ENCODE data around the gene CD2BP2.
A peak's percentile ranks its signal among the peaks of the same experiment; 100 is the strongest.

The CD2BP2 gene

DNA sequence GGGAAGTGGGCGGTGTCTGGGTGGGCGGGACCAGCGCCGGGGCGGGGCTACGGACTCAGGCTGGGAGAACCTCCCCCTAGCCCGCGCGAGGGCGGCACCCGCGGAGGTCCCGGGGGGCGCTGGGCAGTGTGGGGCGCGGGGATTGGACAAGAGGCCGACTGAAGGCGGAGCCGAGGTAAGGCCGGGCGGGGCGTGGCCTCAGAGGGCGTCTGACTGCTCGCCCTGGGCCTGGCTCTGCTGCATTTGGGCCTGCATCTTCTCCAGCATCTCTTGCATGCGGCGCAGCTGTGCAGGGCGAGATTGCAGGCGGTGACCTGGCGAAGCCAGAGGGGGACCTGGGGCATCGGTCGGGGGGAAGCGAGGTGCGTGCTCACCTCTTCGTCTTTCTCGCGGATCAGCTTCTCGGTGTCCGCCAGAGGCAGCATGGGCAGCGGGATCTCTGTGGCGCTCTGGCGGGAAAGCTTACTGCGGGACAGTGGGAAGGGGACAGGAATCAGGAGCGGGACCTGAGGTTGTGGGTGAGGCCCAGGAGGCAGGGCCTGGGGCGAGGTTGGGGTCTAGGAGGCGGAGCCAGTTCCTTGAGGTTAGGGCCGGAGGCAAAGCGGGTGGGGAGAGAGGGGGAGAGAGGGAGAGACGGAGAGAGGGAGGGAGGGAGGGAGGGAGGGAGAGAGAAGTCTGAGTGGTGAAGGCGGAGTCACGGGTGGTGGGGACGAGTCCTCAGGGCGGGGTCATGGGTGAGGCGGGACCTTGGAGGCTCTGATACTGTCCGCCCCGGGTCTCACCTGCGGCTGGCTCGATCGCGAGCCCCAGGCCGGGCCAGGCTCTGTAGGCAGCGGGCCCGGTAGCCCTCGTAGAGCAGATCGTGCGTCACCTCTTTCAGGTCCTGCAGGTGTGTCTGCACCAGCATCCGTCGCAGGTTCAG lies 23.4 kb upstream of the CD2BP2 start:
- DNase-seq: peak; percentile 99

DNA sequence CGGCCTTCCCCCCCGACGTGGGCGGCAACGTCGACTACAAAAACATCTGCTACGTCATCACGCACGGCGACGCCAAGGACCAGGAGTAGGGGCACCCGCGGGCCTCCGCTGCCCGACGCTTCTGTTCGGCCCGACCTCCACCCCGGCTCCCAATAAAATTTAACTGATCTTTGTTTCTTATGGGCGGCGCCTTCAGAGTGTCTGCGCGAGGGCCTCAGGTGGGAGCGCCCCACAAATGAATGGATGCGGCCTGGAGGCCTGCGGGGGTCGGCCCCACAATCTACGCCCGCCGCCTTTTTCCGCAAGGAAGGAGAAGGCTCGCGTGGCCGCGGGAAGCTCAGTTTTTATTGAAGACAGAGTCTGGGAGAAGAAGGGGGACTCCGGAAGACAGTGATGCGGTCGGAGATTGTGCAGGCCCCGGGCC lies 22.7 kb upstream of the CD2BP2 start:
- DNase-seq: peak; percentile 92

DNA sequence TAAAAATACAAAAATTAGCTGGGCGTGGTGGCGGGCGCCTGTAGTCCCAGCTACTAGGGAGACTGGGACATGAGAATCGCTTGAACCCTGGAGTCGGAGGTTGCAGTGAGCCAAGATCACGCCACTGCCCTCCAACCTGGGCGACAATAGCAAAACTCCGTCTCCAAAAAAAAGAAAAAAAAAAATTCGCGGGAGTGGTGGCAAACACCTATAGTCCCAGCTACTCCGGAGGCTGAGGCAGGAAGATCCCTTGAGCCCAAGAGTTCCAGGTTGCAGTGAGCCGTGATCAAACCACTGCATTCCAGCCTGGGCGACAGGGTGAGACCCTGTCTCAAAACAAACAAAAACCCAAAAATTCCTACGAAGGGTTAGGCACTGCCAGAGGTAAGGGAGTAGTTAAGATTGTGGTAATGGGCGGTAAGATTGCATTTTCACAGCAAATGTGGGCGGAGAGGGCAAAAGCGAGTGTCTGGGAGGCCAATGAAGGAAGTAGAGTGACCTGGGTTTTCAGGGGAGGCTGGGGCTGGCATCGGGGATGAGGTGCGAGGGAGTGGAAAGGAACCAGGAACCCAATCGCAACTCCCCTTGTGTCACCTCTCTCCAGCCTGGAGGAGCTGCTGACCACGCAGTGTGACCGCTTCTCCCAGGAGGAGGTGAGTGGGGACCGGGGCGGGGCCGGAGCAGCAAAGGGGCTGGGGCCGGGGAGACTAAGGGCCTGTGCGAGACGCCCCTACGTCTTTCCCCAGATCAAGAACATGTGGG lies 22.1 kb upstream of the CD2BP2 start:
- DNase-seq: no peak

DNA sequence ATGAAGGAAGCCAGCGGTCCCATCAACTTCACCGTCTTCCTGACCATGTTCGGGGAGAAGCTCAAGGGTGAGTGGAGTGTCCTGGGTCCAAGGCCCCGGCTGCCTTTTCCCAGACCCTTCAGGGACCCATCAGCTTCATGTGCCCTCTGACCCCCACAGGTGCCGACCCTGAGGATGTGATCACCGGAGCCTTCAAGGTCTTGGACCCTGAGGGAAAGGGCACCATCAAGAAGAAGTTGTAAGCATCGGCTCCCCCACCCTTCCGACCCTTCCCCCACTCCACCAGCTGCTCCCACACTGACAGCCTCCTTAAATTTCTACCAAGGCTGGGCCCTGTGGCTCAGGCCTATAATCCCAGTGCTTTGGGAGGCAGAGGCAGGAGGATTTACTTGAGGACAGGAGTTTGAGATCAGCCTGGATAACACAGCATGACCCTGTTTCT lies 21.4 kb upstream of the CD2BP2 start:
- DNase-seq: no peak

DNA sequence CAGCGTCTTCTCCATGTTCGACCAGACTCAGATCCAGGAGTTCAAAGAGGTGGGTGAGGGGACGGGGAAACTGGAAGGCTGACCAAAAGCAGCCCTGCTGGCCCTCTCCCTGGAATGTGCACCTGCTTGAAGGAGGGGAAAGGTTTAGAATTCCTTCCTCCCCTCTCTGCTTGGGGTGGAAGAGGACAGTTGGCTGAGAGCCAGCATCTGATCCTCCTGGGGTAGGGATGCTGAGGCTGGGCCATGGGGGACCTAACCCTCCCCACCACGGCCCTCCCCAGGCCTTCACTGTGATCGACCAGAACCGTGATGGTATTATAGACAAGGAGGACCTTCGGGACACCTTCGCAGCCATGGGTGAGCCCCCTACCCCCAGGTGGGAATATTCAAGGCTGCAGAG lies 20.8 kb upstream of the CD2BP2 start:
- no peak for DNase-seq

DNA sequence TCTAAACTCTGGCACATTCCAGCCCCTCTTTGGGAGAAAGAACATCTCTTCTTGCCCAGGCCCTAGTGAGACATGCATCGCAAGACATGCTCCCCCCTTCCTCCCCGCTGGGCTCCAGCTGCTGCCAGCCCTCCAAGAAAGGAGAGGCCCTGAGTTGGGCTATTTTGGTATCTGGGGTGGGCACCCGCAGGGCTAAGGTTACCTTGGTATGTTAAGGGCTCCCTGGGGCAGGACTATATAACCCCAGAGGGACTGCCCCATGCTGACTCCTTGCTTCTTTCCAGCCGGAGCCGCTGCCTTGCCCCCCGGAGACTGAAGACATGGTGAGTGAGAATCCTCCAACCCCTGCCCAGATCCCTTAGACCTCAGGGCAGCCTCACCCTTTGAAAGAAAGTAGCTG lies 19.4 kb upstream of the CD2BP2 start, which contains the start of gene MYL11:
MYL11 (plus strand) TSS at position 265 of the 400 bp plus-strand sequence; CDS start at position 321, 56 bp downstream.
- no peak for DNase-seq

DNA sequence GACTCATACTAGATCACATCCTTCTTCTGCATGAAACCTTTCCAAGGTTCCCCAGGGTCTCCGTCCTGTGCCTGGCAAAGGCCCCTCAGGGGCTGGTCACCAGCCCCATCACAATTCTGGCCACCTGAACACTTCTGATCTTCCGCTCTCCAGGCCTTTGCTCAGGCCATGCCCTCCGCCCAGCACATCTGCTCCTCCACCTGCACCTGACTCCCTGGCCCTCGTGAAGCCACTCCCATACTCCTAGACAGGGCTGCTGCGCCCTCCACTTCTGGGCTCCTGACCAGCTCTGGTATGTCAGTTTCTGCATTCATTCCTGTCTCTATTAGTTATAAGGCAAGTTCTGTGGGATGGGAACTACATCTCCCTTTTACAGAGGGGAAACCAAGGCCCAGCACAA lies 17.6 kb upstream of the CD2BP2 start:
- DNase-seq: no peak

DNA sequence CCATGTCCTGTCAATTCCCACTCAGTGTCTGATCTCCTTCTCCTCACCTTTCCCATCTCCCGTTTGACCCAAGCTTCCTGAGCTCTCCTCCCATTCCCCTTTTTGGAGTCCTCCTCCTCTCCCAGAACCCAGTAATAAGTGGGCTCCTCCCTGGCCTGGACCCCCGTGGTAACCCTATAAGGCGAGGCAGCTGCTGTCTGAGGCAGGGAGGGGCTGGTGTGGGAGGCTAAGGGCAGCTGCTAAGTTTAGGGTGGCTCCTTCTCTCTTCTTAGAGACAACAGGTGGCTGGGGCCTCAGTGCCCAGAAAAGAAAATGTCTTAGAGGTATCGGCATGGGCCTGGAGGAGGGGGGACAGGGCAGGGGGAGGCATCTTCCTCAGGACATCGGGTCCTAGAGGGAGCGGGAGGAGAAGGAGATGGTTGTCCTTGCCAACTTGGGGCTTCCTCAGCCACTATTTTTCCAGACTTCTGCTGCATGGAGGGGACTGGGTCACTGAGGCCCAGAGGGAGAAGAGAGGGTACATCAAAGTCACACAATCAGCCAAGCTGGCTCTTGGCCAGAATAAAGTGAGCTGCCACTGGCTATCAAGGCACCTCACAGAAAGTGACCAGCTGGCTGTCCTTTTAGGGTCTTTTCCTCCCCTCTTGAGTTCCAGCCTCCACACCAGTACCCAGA lies 17.1 kb upstream of the CD2BP2 start:
- DNase-seq: no peak

DNA sequence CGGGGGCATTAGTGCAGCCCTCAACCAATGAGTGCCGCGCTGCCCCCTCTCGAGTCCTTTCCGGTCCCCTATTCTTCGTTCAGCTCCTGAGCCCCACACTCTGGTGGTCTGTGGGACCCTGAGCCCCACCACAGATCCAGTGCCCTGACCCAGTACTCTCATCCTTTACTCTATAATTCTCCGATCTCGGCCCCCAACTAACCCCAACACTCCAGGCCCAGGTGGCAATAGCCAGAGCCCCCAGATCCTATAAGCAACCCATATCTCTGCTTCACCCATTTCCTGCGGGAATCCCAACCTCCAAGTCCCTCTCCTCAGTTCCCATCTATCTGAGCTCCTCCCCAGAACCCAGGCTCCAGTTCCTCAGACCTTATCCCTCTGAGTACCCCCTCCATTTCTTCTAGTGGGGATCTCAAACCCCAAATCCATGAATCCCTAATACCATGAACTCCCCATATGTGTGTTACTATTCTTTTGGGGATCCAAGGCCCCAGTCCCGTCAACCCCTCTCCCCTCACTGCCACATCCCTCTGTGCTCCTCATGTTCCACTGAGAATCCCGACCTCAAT lies 16.2 kb upstream of the CD2BP2 start:
- no peak for DNase-seq

DNA sequence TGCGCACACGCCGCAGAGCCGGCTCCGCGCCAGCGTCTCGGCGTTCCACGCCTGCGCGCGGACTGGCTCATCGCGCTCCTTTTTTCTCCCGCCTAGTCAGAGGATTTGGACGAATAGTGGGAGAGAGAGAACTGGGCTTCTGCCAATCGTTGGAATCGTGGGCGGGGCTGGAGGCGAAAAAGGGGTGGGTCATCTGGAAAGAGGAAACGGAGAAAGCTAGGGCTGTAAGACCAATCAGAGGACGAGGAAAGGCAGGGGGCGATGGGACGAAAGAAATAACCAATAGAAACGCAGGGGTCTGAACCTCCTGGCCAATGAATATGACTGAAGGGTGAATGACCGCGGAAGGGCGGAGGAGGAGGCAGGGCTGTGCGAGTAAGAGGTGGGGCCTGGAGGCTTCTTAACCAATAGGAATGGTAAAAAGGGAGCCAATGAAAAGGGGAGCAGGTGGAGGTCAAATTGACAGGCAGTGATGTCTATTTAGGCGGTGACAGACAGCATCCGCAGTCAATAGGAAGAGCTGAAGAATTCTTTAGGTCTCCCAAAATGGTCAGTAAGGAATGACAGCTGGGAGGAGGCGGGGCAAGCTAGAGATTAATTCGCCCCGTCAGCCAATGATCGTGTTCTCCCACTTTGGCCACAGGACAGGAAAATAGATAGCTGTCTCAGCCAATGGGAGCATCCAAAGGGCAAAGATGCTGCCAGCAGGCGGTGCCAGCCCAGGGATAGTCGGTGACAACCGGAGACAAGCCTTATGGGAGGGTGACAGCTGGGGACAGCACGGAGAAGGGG lies 15.5 kb upstream of the CD2BP2 start, which contains the start of gene TBC1D10B:
TBC1D10B (minus strand) TSS at position 39 of the 792 bp plus-strand sequence. CDS start 311 bp downstream, outside the sequence.
- peak; percentile 100 for DNase-seq

DNA sequence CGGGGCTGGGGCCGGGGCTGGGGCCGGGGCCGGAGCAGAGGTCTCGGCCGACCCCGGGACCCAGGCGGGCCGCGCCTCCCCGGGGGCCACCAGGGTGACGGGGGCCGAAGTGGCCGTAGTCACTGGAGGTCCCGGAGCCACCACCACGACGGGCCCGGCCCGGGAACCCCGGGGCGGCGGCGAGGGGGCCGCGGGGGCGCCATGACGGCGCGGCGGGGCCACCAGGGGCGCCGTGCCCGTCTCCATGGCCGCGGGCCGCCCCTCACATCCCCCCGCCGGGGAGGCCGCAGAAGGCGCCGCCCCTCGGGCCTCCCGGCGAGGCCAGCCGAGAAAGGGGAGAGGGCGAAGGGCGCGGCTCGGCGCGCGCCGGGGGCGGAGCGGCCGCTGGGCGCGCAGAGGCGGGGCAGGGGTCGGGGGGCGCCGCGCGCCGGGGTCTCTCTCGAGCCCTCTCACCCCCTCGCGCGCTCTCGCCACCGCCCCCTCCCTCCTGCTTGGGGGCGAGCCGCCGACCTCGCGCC lies 14.9 kb upstream of the CD2BP2 start:
- no peak for DNase-seq

DNA sequence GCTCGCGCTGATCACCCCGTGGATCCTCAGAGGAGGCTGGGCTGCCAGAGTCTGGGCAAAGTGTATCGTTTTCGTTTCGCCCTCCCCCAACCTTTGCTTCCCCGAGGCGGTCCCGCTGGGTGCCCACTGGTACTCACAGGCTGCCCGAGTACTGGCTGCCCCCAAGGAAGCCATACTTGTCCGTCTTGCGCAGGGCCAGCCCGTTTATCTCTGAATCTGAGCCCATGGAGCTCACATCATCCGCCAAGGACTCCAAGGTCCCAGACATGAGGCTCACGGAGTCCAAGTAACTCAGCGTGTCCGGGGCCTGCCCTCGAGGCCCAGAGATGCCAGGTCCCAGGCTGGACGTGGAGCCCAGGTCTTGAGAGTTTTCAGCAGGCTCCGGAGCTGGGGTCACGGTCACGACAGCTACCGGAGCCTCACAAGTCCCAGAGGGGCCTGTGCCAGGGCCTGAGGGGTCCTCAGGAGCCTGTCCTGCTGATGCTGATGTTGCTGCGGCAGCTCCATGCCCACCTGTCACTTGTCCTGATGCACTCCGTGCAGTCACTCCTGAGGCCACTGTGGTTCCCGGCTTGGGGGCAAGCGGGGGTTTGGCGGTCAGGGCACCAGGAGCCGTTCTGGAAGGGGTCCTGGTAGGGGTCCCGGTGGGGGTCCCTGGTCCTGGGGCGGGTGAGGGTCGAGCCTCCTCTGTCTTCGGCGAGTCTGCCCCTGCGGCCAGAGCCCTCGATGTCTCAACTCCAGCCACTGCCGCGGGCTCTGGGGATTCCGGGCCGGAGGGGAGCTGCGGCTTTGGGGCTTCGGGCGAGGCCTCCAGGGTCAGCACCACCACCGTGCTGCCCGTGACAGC lies 14.2 kb upstream of the CD2BP2 start:
- no peak for DNase-seq

DNA sequence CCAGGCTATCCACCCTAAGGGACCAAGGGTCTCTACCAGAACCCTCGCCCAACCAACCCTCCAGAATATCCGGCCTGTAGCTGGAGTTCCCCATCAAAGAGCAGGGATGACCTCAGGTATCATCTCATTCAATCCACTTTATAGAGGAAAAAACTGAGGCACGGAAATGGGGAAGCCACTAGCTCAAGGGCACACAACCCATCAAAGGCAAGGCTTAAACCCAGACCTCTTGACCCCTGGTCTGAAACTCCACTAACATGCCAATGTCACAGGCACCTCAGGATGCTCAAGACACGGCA lies 13.6 kb upstream of the CD2BP2 start:
- DNase-seq: no peak

DNA sequence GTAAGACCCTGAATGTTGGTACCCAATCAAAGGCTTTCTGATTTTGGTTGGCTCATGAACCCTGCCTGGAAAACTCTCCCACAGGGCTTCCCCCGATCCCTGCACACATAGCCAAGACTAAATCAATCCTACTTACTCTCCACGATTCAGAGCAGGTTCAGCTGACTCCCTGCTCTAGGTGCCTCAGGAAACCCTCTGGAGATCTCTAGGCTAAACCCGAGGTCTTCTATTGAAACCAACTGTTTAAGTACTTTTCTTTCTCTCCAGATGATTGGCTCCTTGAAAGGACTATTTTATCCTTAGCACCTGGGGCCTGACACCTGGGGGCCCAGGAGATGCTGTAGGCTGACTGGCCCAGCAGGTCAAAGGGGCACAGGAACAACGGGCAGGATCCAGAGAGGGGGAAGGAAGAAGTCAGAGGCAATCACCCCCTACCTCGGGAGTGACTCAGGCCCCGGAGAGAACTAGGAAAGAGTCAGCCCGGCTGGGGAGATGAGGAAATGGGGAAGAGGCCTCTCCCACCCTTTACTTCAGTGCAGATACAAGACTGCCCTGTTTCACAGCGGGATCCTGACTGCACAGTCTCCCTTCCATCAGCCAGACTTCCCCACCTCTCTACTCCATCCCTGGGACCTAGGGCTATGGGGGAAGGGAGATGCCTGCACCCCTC lies 13.1 kb upstream of the CD2BP2 start:
- no peak for DNase-seq

DNA sequence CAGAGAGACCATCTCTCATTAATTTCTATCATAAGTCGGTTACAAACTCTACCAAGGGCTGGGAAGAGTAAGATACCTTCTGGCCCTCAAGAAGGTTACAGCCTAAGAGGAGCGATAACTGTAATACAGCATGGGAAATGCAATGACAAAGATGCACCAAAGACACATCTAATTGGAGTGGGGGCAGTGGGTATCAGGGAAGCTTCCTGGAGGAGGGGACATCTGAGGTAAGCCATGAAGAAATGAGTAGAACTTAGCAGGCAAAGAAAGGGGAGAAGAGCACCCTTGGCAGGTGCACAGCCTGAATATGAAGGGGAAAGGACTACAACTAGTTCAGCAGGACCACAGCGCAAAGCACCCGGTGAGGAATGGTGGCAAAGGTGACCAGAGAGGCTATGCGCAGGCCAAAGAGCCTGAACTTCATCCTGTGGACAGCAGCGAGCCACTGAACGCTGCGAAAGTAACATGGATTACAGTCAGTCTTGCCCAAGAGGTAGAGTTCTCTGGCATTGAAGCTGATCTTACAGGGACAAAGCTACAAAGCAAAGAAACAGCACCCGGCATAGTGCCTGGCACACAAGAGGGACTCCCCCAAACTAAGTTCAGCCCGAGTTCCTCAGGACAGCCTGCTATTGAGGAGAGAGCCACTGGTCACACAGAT lies 12.4 kb upstream of the CD2BP2 start:
- DNase-seq: no peak

DNA sequence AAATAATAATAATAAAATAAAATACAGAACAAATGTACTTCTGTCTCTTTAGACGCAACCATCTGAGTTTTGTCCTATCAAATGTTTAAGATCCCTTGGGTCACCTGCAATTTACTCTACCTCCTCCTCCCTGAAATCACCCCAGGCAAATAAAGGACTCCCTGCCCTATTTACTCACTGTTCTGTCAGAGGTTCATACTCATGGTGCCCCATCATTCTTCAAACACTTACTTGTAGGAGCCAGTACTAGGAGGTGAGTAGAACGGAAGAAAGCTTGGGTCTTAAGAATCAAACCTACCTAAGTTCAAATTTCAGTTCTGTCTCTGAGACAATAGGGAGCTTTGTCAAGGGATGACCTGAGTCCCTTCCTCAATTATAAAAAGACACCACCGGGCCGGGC lies 11.4 kb upstream of the CD2BP2 start:
- no peak for DNase-seq

DNA sequence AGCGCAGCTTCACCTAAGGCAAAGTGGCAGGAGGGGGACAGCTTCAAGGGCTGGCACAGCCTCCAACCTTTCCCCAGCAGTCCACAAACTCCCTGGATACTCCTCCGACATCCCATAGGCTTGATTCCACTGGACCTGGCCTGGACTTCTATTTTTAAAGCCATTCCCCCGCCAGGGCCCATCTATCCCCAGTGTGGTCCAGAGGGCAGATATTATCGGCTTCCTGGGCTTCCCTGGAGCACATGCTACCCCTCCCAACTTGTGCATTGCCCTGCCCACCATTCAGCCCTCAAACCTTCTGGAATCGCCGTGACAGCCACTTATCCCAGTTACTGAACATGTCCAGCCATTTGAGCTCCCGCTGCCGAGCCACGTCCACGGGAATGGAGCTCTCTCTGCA lies 10.1 kb upstream of the CD2BP2 start:
- DNase-seq: no peak

DNA sequence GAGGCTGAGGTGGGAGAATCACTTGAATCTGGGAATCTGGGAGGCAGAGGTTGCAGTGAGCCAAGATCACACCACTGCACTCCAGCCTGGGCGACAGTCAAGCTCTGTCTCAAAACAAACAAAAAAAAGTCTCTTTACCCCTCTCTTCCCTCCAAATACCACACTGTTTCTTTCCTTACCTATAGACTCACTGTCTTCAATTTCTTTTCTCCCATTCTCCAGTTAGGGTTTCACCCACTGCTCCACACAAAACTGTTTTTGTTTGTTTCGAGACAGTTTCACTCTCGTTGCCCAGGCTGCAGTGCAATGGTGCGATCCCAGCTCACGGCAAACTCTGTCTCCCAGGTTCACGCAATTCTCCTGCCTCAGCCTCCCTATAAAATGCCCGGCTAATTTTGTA lies 6.1 kb upstream of the CD2BP2 start:
- no peak for DNase-seq

DNA sequence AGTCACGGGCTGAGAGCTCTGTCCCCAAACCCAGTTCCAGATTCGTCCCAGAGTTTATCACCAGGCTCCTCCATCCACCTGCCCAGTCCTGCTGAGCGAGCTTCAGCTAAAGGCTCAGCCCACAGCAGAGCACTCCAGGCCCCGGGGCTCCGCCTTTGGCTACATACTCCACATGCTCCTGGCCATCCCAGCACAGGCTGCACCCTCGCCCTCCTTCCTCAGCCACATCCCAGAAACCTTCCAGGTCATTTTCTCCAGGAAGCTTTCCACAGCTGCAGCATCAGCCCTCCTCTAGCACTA lies 4.7 kb upstream of the CD2BP2 start:
- no peak for DNase-seq
